Uterus (tissue), 4 donors: Measurements from ENCODE around the gene KRTAP10-12. TPM values are rescaled to one million over a fixed set of nuclear protein-coding genes. Genes with fewer than 3 reads are reported as not detected.

ENCODE experiments used
- DNase-seq, 2 donors: peaks; one replicate each; pipeline ENCODE4 v3.0.0-alpha.2; 2019 to 2020
- H3K27ac ChIP-seq, 2 donors: fragments of 200-600 bp; sonication (generic); 1 replicate in 1 of 2; 2 replicates in 1 of 2; pipeline ENCODE4 v1.5.1; 2016 to 2018
- H3K27me3 ChIP-seq, 2 donors: fragments of 200-600 bp; sonication (generic); one replicate each; pipeline ENCODE4 v1.5.1; 2018 to 2019; ENCODE audit warnings: control low read depth in 1 of 2
- H3K36me3 ChIP-seq, 2 donors: fragments of 200-600 bp; sonication (generic); one replicate each; pipeline ENCODE4 v1.5.1; 2019; ENCODE audit warnings: control low read depth in 1 of 2
- H3K4me1 ChIP-seq, 2 donors: fragments of 200-600 bp; sonication (generic); one replicate each; pipeline ENCODE4 v1.5.1; 2018 to 2019; ENCODE audit warnings: control low read depth in 1 of 2
- H3K4me3 ChIP-seq, 2 donors: fragments of 200-600 bp; sonication (generic); 1 replicate in 1 of 2; 2 replicates in 1 of 2; pipeline ENCODE4 v1.5.1; 2018 to 2019; ENCODE audit warnings: mild to moderate bottlenecking in 1 of 2
- H3K9me3 ChIP-seq, 2 donors: fragments of 200-600 bp; sonication (generic); one replicate each; pipeline ENCODE4 v1.5.1; 2019; ENCODE audit warnings: control low read depth in 1 of 2
- POLR2A ChIP-seq, 2 donors: fragments of 450-650 bp; IDR thresholded peaks; one replicate each; pipeline ENCODE4 v1.6.1; 2016; ENCODE audit warnings: antibody characterized with exemption in 2 of 2, mild to moderate bottlenecking in 1 of 2, moderate library complexity in 1 of 2
- intact Hi-C: fragments of 100-400 bp; cut with DNase I; formaldehyde crosslinking; loops from one replicate; pipeline ENCODE4 v1.15.1; 2023; ENCODE audit warnings: low total_unique reads
- total RNA-seq, 4 donors: library from RNA; depleted of rRNA in 3 of 4; stranded (reverse); fragments of >200 nt in 3 of 4; gene quantifications; one replicate each; pipeline versions ENCODE4 v1.1.0 to v1.2.4, GENCODE V29; 2014 to 2023
- TF ChIP-seq, protein P1 (sequence below), 4 experiments: fragments of 200-600 bp in 2 of 4; fragments of 450-650 bp in 2 of 4; sonication (generic) in 2 of 4; IDR thresholded peaks; one replicate each; pipeline ENCODE4 v1.5.1; 2016 to 2019; ENCODE audit warnings: antibody characterized with exemption in 4 of 4, mild to moderate bottlenecking in 2 of 4, moderate library complexity in 1 of 4
- donor health status: DM: yes; HTN: yes; CAD: no.

Gene KRTAP10-12
- total RNA-seq, 4 donors from 2014 or later, result not detected

- intact Hi-C loops, result no loop called here
- H3K27me3 ChIP-seq, result no peaks in the 10 kb centered on the region
- H3K9me3 ChIP-seq, result no peaks in the 10 kb centered on the region
- TF ChIP-seq, protein P1, sequence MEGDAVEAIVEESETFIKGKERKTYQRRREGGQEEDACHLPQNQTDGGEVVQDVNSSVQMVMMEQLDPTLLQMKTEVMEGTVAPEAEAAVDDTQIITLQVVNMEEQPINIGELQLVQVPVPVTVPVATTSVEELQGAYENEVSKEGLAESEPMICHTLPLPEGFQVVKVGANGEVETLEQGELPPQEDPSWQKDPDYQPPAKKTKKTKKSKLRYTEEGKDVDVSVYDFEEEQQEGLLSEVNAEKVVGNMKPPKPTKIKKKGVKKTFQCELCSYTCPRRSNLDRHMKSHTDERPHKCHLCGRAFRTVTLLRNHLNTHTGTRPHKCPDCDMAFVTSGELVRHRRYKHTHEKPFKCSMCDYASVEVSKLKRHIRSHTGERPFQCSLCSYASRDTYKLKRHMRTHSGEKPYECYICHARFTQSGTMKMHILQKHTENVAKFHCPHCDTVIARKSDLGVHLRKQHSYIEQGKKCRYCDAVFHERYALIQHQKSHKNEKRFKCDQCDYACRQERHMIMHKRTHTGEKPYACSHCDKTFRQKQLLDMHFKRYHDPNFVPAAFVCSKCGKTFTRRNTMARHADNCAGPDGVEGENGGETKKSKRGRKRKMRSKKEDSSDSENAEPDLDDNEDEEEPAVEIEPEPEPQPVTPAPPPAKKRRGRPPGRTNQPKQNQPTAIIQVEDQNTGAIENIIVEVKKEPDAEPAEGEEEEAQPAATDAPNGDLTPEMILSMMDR (IDR thresholded peaks at IDR 0.05), result no peak
- no peak for TF ChIP-seq POLR2A (IDR thresholded peaks at IDR 0.05)
- H3K27ac ChIP-seq, result no peak overlapping the region
- no peaks in the 10 kb centered on the region for H3K36me3 ChIP-seq
- H3K4me1 ChIP-seq, result no peaks in the 10 kb centered on the region
- no peak for DNase-seq
- H3K4me3 ChIP-seq, result no peak overlapping the region
These were observed 30.3 kb downstream of the KRTAP10-12 start for GRCh38 chr21:44727321-44727720.

DNA sequence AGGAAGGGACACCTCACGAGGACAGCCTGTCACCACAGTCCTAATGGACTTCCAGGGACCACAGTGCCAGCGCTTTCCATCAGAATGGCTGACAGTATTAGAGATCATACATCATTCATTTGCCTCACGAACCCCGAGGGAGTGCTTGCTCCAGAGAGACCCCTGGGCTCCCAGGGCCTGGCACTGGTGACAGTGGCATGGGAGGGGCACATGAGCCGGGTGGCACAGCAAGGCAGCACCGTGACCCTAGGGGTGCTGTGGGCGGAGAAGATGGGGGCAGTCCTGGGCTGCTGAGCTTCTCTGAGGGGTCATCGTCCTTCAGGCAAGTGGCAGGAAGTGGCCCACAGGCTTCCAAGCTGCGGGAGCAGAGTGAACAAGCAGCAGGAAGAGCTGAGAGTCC, 30.8 kb downstream of the KRTAP10-12 start:
- no peak for DNase-seq
- Histone ChIP-seq H3K36me3 (no peaks in the 10 kb centered on the region), H3K27ac (no peak overlapping the region), H3K4me3 (no peak overlapping the region), H3K9me3 (no peaks in the 10 kb centered on the region), H3K4me1 (no peaks in the 10 kb centered on the region), H3K27me3 (no peaks in the 10 kb centered on the region)
- intact Hi-C loops, result no loop called here
- TF ChIP-seq, protein P1 (IDR thresholded peaks at IDR 0.05), result no peak
- no peak for TF ChIP-seq POLR2A (IDR thresholded peaks at IDR 0.05)

- no peak overlapping the region for H3K27ac ChIP-seq
- TF ChIP-seq, protein P1 (IDR thresholded peaks at IDR 0.05), result no peak
- no peak for TF ChIP-seq POLR2A (IDR thresholded peaks at IDR 0.05)
- no peaks in the 10 kb centered on the region for H3K4me1 ChIP-seq
- H3K36me3 ChIP-seq, result no peaks in the 10 kb centered on the region
- intact Hi-C loops, result no loop called here
- no peaks in the 10 kb centered on the region for H3K27me3 ChIP-seq
- H3K9me3 ChIP-seq, result no peaks in the 10 kb centered on the region
- no peak for DNase-seq
- no peak overlapping the region for H3K4me3 ChIP-seq
These were observed 31.7 kb downstream of the KRTAP10-12 start for GRCh38 chr21:44728716-44729115.

- no peaks in the 10 kb centered on the region for H3K27me3 ChIP-seq
- no peaks in the 10 kb centered on the region for H3K36me3 ChIP-seq
- H3K27ac ChIP-seq, result no peak overlapping the region
- H3K9me3 ChIP-seq, result no peaks in the 10 kb centered on the region
- H3K4me3 ChIP-seq, result no peak overlapping the region
- intact Hi-C loops, result no loop called here
- no peaks in the 10 kb centered on the region for H3K4me1 ChIP-seq
- DNase-seq, result no peak
- TF ChIP-seq, protein P1 (IDR thresholded peaks at IDR 0.05), result no peak
- no peak for TF ChIP-seq POLR2A (IDR thresholded peaks at IDR 0.05)
These were observed 32.5 kb downstream of the KRTAP10-12 start for GRCh38 chr21:44729336-44730027.

DNA sequence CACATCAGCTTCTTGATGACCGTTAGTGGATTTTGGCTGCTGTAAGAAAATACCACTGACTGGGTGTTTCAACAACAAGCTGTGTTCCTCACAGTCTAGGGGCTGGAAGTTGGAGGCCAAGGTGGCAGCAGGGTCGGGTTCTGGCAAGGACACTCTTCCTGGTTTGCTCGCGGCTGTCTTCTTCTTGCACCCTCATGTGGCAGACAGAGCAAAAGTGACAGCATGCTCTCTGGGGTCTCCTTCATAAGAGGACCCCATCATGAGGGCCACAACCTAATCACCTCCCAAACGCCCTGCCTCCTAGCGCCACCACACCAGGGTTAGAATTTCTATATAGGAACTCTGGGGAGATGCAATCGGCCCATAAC, 33.0 kb downstream of the KRTAP10-12 start:
- Histone ChIP-seq H3K4me1 (no peaks in the 10 kb centered on the region), H3K36me3 (no peaks in the 10 kb centered on the region), H3K27me3 (no peaks in the 10 kb centered on the region), H3K9me3 (no peaks in the 10 kb centered on the region), H3K27ac (no peak overlapping the region), H3K4me3 (no peak overlapping the region)
- intact Hi-C loops, result no loop called here
- no peak for TF ChIP-seq POLR2A (IDR thresholded peaks at IDR 0.05)
- TF ChIP-seq, protein P1 (IDR thresholded peaks at IDR 0.05), result no peak
- no peak for DNase-seq
